Measurements from ENCODE around the gene ULK4. TPM values are rescaled to one million over a fixed set of nuclear protein-coding genes. Genes with fewer than 3 reads are reported as not detected.
A peak's percentile ranks its signal among the peaks of the same experiment; 100 is the strongest.

The ULK4 gene
- total RNA-seq, 1 donor from 2014 or later, result 10.2 TPM

DNA sequence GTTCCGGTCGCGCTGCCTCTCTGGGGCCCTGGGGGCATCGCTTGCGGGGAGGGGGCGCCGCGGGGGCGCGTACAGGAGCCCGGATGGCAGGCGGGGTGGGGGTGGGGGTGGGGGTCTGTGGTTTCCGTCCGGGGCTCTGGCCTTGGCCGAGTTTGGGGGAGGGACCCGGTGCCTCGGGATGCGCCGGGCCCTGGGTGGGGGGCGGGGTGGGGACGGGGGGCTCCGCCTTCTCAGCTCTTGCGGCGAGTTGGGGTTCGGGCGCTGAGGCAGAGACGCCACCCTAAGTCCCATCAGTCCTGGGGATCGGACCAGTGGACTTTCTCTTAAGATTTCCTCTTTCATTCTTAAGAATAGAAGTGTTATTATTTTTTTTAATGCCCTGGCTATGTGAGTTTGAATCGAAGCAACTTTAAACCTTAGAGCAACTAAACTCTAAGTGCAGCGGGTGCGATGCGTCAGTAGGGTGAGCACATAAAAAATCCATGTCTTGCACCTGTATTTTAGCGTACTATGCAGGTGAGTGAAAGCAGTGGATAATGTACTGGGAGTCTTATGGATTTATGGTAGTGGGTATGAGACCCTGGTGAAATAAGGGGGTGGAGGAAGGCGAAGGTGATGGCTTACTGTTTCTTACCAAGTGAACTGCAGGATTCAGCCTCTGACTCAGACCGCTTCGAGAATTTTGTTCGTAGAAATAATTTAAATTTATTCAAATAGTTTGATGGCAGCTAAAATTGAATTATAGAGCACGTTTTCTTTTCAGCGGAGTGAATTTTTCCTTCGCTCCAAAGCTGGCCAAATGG lies 761.8 kb downstream of the ULK4 start:
- no peak for TF ChIP-seq CTCF (IDR thresholded peaks at IDR 0.05; ENCODE audit: unreplicated experiment)
- Mint-ChIP-seq H3K36me3 (ENCODE audit: low read depth, unreplicated experiment) (peaks cover 10% of the 10 kb centered on the region), H3K27ac (ENCODE audit: unreplicated experiment) (peak overlapping the region; percentile 97), H3K4me1 (ENCODE audit: unreplicated experiment) (peaks cover 35% of the 10 kb centered on the region), H3K27me3 (ENCODE audit: unreplicated experiment) (peaks cover 4% of the 10 kb centered on the region), H3K4me3 (ENCODE audit: unreplicated experiment) (peak overlapping the region; percentile 100), H3K9me3 (ENCODE audit: unreplicated experiment) (no peaks in the 10 kb centered on the region)
- DNase-seq (ENCODE audit: low spot score), result no peak

DNA sequence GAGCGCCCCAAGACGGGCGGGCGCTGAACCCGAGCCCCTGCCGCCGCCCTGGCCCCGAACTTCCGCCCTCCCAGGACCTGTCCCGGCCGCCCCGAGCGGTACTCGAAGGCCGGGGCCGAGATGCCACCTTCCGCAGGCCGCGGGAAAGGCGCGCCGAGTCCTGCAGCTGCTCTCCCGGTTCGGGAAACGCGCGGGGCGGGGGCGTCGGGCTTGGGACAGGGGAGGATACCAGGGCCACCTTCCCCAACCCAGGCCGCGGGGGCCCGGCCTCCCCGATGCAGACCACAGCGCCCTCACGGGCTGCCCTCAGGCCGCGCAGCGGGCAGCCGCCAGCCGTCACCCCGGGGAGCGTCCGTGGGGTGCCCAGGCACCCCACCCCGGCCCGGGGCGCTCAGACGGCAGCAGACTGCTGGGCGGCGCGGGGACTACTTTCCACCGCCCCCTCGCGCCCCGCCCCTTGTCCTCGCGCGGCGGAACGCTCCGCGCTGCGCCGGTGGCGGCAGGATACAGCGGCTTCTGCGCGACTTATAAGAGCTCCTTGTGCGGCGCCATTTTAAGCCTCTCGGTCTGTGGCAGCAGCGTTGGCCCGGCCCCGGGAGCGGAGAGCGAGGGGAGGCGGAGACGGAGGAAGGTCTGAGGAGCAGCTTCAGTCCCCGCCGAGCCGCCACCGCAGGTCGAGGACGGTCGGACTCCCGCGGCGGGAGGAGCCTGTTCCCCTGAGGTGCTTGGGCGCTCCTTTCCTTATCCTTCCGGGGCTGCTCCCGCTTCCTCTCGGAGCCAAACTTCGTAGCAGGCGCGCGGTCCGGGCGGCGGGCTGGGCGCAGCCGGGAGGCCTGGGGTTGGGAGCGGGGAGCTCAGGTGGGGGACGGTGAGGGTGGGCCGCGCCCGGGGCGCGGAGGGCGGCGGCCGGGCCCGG lies 762.7 kb downstream of the ULK4 start, which contains the start of gene CTNNB1:
Gene CTNNB1, plus strand, starts transcription at position 556 of the 916 bp plus-strand sequence. CDS start 24,564 bp downstream, outside the sequence.
- Mint-ChIP-seq H3K9me3 (ENCODE audit: unreplicated experiment) (no peaks in the 10 kb centered on the region), H3K4me3 (ENCODE audit: unreplicated experiment) (peak within 1 kb of the TSS; percentile 100), H3K27me3 (ENCODE audit: unreplicated experiment) (peaks cover 4% of the 10 kb centered on the region)

DNA sequence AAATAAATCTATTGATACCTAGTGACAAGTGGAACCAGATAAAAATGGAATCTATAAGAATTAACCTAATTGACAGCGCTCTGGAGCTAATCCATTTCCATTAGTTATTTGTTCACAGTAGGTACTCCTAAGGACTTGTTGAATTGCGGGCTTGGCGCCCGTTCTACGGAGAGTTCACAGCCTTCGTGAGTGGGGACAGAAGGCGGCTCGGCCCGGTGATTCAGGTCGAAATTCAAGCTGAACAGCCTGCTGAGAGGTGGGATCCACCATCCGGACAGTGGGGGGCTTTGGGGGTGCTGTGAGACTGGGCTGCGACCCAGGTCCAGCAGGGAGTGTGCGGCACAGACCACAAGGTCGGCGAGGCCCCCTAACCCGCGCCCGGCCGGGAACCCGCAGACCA lies 763.4 kb downstream of the ULK4 start:
- no peak for TF ChIP-seq CTCF (IDR thresholded peaks at IDR 0.05; ENCODE audit: unreplicated experiment)
- no peaks in the 10 kb centered on the region for H3K9me3 Mint-ChIP-seq (ENCODE audit: unreplicated experiment)
- H3K27me3 Mint-ChIP-seq (ENCODE audit: unreplicated experiment), result peaks cover 4% of the 10 kb centered on the region
- peaks cover 10% of the 10 kb centered on the region for H3K36me3 Mint-ChIP-seq (ENCODE audit: low read depth, unreplicated experiment)
- H3K4me1 Mint-ChIP-seq (ENCODE audit: unreplicated experiment), result peaks cover 22% of the 10 kb centered on the region
- H3K4me3 Mint-ChIP-seq (ENCODE audit: unreplicated experiment), result peak overlapping the region; percentile 93
- DNase-seq (ENCODE audit: low spot score), result no peak
- peak overlapping the region; percentile 97 for H3K27ac Mint-ChIP-seq (ENCODE audit: unreplicated experiment)

More for the DNA sequence above, 762.7 kb downstream of the ULK4 start, which contains the start of gene CTNNB1:
- H3K4me1 Mint-ChIP-seq (ENCODE audit: unreplicated experiment), result peaks cover 28% of the 10 kb centered on the region
- peak; percentile 41 for TF ChIP-seq CTCF (IDR thresholded peaks at IDR 0.05; ENCODE audit: unreplicated experiment)
- peak within 1 kb of the TSS; percentile 97 for H3K27ac Mint-ChIP-seq (ENCODE audit: unreplicated experiment)
- peak; percentile 95 for DNase-seq (ENCODE audit: low spot score)
- H3K36me3 Mint-ChIP-seq (ENCODE audit: low read depth, unreplicated experiment), result peaks cover 10% of the 10 kb centered on the region

DNA sequence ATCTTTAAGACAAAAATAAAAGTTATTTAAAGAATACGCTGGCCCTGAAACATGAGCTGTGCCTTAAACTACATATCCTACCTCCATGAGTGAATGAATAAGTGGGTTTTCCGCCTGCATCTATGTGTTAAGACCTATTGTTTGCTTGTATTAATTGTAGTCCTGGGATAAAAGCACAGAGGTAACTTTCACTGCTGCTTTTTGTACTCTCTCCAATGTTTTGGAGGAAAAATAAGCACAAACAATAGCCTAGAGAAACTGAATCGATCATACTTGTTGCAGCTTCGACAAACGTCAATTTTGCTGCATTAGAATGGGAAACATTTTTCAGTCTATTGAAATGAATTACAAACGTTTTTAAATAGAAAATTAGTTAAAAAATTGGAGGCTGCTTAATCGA lies 763.9 kb downstream of the ULK4 start:
- H3K36me3 Mint-ChIP-seq (ENCODE audit: low read depth, unreplicated experiment), result peaks cover 10% of the 10 kb centered on the region
- peak overlapping the region; percentile 97 for H3K27ac Mint-ChIP-seq (ENCODE audit: unreplicated experiment)
- H3K9me3 Mint-ChIP-seq (ENCODE audit: unreplicated experiment), result no peaks in the 10 kb centered on the region
- TF ChIP-seq CTCF (IDR thresholded peaks at IDR 0.05; ENCODE audit: unreplicated experiment), result no peak
- no peak for DNase-seq (ENCODE audit: low spot score)
- peak overlapping the region; percentile 93 for H3K4me3 Mint-ChIP-seq (ENCODE audit: unreplicated experiment)
- peaks cover 20% of the 10 kb centered on the region for H3K4me1 Mint-ChIP-seq (ENCODE audit: unreplicated experiment)
- H3K27me3 Mint-ChIP-seq (ENCODE audit: unreplicated experiment), result peaks cover 4% of the 10 kb centered on the region

Other genes starting within 250 kb of the ULK4 start
- 48.2 TPM for gene TRAK1, start 129.3 kb upstream of the ULK4 start, total RNA-seq (ENCODE audit: unreplicated experiment)

Measured in endothelial cell (in vitro differentiated cells).